Activated CD4-positive, CD25-positive, alpha-beta regulatory T cell (primary cell): ENCODE data around the gene C2CD2.

Experiments
- DNase-seq, 4 experiments: peaks; one replicate each; lab custom pipeline; 2025; lab: John Stamatoyannopoulos, UW

Gene C2CD2

GRCh38 chr21:41886328-41886727 is 67.5 kb downstream of the C2CD2 start:
- DNase-seq = no peak

GRCh38 chr21:41885341-41886024 is 68.3 kb downstream of the C2CD2 start:
- DNase-seq = no peak

GRCh38 chr21:41884501-41885030 is 69.3 kb downstream of the C2CD2 start:
- no peak for DNase-seq

- no peak for DNase-seq
These were observed 70.2 kb downstream of the C2CD2 start for GRCh38 chr21:41883582-41883981.

- DNase-seq = no peak
These were observed 72.8 kb downstream of the C2CD2 start for GRCh38 chr21:41881051-41881450.

GRCh38 chr21:41880153-41880552 is 73.7 kb downstream of the C2CD2 start:
- no peak for DNase-seq

GRCh38 chr21:41879190-41879998 is 74.4 kb downstream of the C2CD2 start, which contains the start of gene PRDM15:
Gene PRDM15 (minus strand): TSS chr21:41879344. CDS start chr21:41860363, 18,981 bp downstream.
- peak; percentile 68 to 73 (median 72) for DNase-seq

GRCh38 chr21:41878831-41879189 is 75.0 kb downstream of the C2CD2 start:
- peak; percentile 65 to 72 (median 68) for DNase-seq

GRCh38 chr21:41877901-41878830 is 75.7 kb downstream of the C2CD2 start:
- DNase-seq = peak in 1 of 4 experiments; percentile 18

GRCh38 chr21:41876928-41877652 is 76.7 kb downstream of the C2CD2 start:
- DNase-seq = no peak

- no peak for DNase-seq
These were observed 77.4 kb downstream of the C2CD2 start for GRCh38 chr21:41876396-41876795.

GRCh38 chr21:41875086-41875485 is 78.7 kb downstream of the C2CD2 start:
- DNase-seq = no peak

GRCh38 chr21:41874611-41875010 is 79.2 kb downstream of the C2CD2 start:
- no peak for DNase-seq

GRCh38 chr21:41873426-41873825 is 80.4 kb downstream of the C2CD2 start:
- no peak for DNase-seq

GRCh38 chr21:41873005-41873404 is 80.8 kb downstream of the C2CD2 start:
- DNase-seq = no peak

- no peak for DNase-seq
These were observed 82.4 kb downstream of the C2CD2 start for GRCh38 chr21:41871293-41872030.

- DNase-seq = no peak
These were observed 84.0 kb downstream of the C2CD2 start for GRCh38 chr21:41869771-41870170.

GRCh38 chr21:41868062-41868710 is 85.6 kb downstream of the C2CD2 start:
- no peak for DNase-seq

- no peak for DNase-seq
These were observed 86.5 kb downstream of the C2CD2 start for GRCh38 chr21:41867313-41867712.

GRCh38 chr21:41866274-41866809 is 87.5 kb downstream of the C2CD2 start:
- no peak for DNase-seq
